Measurements from ENCODE around the gene VRK1.

The VRK1 gene

DNA sequence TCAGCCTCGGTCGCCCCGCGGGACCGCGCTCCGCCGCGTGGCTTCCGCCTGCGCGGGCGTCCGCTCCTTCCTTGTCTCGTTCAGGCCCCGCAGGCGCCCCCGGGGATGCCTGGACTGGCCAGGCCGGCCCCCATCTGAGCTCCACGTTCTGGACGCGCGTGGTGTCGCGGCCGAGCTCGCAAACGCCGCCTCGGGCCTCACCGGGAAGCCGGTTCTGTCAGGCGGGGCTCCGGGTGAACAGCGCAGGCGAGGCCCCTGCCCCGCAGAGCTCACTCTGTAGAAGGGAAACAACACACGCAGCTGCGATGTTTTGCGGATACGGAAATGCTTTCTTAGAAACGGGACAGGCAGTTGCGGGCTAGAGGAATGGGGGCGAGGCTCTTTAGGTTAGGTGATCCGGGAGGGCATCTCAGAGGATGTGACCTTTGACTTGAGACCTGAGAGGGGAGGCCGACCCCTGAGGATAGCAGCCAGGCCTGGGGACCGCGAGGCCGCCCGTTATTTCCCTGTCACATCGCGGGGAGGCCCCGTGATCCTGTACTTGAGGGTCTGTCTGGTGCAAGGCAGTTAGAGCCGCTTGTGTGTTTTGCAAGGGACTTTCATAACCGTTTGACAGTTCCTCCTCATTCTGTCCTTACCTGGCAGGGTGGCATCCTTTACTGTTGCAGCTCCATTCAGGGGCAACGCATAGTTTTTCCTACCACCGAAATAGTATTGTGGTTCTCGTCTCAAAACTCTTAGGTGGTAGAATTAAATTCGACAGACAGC, 584 bp downstream of the VRK1 start:
- no peak for TF ChIP-seq TAF1 (IDR thresholded peaks at IDR 0.05; ENCODE audit: low read depth)
- no peak for TF ChIP-seq YY1 (IDR thresholded peaks at IDR 0.05; ENCODE audit: low read depth)
- TF ChIP-seq EGR1 (IDR thresholded peaks at IDR 0.05) = no peak
- no peak for TF ChIP-seq ZBTB7A (IDR thresholded peaks at IDR 0.05; ENCODE audit: low read depth)
- TF ChIP-seq TEAD4 (IDR thresholded peaks at IDR 0.05) = no peak
- TF ChIP-seq NFIC (IDR thresholded peaks at IDR 0.05) = no peak
- TF ChIP-seq CEBPB (IDR thresholded peaks at IDR 0.05) = no peak
- no peak for TF ChIP-seq RAD21 (IDR thresholded peaks at IDR 0.05; ENCODE audit: low read depth)
- TF ChIP-seq, protein P1, sequence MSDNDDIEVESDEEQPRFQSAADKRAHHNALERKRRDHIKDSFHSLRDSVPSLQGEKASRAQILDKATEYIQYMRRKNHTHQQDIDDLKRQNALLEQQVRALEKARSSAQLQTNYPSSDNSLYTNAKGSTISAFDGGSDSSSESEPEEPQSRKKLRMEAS (IDR thresholded peaks at IDR 0.05) = no peak
- no peak for TF ChIP-seq TCF12 (IDR thresholded peaks at IDR 0.05; ENCODE audit: low read depth)
- TF ChIP-seq CREB1 (IDR thresholded peaks at IDR 0.05; ENCODE audit: low read depth) = no peak
- no peak for TF ChIP-seq FOXM1 (IDR thresholded peaks at IDR 0.05; ENCODE audit: borderline replicate concordance, low read depth)
- no peak for TF ChIP-seq EP300 (IDR thresholded peaks at IDR 0.05; ENCODE audit: borderline replicate concordance)
- TF ChIP-seq, protein P2, sequence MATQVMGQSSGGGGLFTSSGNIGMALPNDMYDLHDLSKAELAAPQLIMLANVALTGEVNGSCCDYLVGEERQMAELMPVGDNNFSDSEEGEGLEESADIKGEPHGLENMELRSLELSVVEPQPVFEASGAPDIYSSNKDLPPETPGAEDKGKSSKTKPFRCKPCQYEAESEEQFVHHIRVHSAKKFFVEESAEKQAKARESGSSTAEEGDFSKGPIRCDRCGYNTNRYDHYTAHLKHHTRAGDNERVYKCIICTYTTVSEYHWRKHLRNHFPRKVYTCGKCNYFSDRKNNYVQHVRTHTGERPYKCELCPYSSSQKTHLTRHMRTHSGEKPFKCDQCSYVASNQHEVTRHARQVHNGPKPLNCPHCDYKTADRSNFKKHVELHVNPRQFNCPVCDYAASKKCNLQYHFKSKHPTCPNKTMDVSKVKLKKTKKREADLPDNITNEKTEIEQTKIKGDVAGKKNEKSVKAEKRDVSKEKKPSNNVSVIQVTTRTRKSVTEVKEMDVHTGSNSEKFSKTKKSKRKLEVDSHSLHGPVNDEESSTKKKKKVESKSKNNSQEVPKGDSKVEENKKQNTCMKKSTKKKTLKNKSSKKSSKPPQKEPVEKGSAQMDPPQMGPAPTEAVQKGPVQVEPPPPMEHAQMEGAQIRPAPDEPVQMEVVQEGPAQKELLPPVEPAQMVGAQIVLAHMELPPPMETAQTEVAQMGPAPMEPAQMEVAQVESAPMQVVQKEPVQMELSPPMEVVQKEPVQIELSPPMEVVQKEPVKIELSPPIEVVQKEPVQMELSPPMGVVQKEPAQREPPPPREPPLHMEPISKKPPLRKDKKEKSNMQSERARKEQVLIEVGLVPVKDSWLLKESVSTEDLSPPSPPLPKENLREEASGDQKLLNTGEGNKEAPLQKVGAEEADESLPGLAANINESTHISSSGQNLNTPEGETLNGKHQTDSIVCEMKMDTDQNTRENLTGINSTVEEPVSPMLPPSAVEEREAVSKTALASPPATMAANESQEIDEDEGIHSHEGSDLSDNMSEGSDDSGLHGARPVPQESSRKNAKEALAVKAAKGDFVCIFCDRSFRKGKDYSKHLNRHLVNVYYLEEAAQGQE (IDR thresholded peaks at IDR 0.05; ENCODE audit: low read depth) = no peak
- TF ChIP-seq, protein P3, sequence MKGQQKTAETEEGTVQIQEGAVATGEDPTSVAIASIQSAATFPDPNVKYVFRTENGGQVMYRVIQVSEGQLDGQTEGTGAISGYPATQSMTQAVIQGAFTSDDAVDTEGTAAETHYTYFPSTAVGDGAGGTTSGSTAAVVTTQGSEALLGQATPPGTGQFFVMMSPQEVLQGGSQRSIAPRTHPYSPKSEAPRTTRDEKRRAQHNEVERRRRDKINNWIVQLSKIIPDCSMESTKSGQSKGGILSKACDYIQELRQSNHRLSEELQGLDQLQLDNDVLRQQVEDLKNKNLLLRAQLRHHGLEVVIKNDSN (IDR thresholded peaks at IDR 0.05) = no peak

DNA sequence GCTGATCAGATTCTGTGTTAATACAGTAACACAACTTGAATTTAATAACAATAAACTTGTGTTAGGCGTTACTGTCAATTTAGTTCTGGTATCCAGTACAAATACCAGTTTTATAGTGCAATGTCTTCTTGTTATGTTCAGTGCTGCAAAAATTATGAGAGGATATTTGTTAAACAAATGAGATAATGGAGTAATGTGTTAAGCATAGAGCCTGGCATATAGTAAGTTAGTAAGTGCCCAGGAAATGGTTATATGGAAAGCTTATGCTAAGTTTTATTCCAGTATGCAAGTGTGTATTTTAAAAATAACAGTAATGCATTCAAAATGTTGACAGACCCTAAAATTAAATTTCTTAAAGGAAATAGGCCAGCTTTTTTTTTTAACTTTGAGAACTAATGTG, 1.8 kb downstream of the VRK1 start:
- TF ChIP-seq RAD21 (IDR thresholded peaks at IDR 0.05; ENCODE audit: low read depth) (no peak), CREB1 (IDR thresholded peaks at IDR 0.05; ENCODE audit: low read depth) (no peak), YY1 (IDR thresholded peaks at IDR 0.05; ENCODE audit: low read depth) (no peak), NFIC (IDR thresholded peaks at IDR 0.05) (no peak), TEAD4 (IDR thresholded peaks at IDR 0.05) (no peak), TAF1 (IDR thresholded peaks at IDR 0.05; ENCODE audit: low read depth) (no peak), EGR1 (IDR thresholded peaks at IDR 0.05) (no peak), ZBTB7A (IDR thresholded peaks at IDR 0.05; ENCODE audit: low read depth) (no peak), FOXM1 (IDR thresholded peaks at IDR 0.05; ENCODE audit: borderline replicate concordance, low read depth) (no peak), CEBPB (IDR thresholded peaks at IDR 0.05) (no peak), TCF12 (IDR thresholded peaks at IDR 0.05; ENCODE audit: low read depth) (no peak), EP300 (IDR thresholded peaks at IDR 0.05; ENCODE audit: borderline replicate concordance) (no peak)
- TF ChIP-seq, protein P1 (IDR thresholded peaks at IDR 0.05) = no peak
- TF ChIP-seq, protein P3 (IDR thresholded peaks at IDR 0.05) = no peak
- TF ChIP-seq, protein P2 (IDR thresholded peaks at IDR 0.05; ENCODE audit: low read depth) = no peak

DNA sequence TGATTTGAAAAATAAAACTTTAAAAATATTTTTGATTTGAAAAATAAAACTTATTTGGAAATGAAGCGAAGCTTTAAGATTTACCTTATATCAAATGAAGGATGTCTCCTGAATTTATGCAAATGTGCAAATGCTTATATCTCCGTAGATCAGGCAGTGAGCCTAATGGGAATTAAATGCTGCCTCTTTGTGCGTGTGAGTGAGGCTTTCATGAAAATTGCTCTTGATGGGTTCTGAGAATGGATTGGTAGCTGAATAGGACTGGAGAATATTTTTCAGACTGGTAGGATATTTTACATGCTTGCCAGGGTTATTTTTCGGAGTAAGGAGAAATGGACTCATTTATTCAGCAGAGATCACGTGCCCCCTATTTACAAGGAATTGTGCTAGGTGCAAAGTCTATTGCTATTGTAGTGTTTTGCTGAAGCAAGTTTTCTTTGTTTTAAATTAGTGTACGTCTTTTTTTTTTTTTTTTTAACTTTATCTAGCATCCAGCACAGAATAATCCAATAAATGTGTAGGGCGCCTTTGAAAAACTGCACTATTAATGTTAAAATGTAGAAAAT, 2.4 kb downstream of the VRK1 start:
- TF ChIP-seq, protein P1 (IDR thresholded peaks at IDR 0.05) = no peak
- TF ChIP-seq, protein P2 (IDR thresholded peaks at IDR 0.05; ENCODE audit: low read depth) = no peak
- no peak for TF ChIP-seq FOXM1 (IDR thresholded peaks at IDR 0.05; ENCODE audit: borderline replicate concordance, low read depth)
- TF ChIP-seq EGR1 (IDR thresholded peaks at IDR 0.05) = no peak
- TF ChIP-seq TAF1 (IDR thresholded peaks at IDR 0.05; ENCODE audit: low read depth) = no peak
- TF ChIP-seq, protein P3 (IDR thresholded peaks at IDR 0.05) = no peak
- no peak for TF ChIP-seq YY1 (IDR thresholded peaks at IDR 0.05; ENCODE audit: low read depth)
- TF ChIP-seq EP300 (IDR thresholded peaks at IDR 0.05; ENCODE audit: borderline replicate concordance) = no peak
- TF ChIP-seq ZBTB7A (IDR thresholded peaks at IDR 0.05; ENCODE audit: low read depth) = no peak

Measured in Ishikawa (cell line).